SIG-M5 treated with dmso at 0.1 percent for 504 hours (cell line): ENCODE measurements around the gene HPCAL4.
A peak's percentile ranks its signal among the peaks of the same experiment; 100 is the strongest.

Experiments used
- DNase-seq: peaks from one replicate; lab custom pipeline; 2025; ENCODE audit not compliant: unreplicated experiment; lab: John Stamatoyannopoulos, UW

HPCAL4 gene

GRCh38 chr1:39652554-39652953, 38.7 kb downstream of the HPCAL4 start:
- DNase-seq, result no peak

DNA sequence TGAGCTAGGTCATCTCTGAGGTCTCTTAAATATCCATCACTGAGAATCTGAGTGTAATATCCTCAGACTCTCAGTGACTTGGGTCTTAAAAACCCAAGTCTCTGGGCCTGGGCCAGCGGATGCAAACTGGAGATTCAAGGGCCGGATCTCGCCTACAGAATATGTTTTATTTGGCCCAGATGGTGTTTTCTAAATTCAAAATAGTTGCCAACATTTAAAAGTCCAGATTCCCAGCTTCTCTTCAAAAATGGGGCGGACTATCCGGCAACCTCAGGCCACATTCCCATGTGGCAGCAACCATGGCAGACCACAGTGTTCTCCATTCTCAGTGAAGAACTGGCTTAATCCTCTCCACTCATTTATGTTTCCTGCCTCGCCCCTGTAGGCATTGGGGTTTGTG, 39.1 kb downstream of the HPCAL4 start:
- no peak for DNase-seq

GRCh38 chr1:39650431-39650830, 40.8 kb downstream of the HPCAL4 start:
- no peak for DNase-seq

- DNase-seq, result no peak
These were observed 41.5 kb downstream of the HPCAL4 start for GRCh38 chr1:39649636-39650185.

- no peak for DNase-seq
These were observed 42.7 kb downstream of the HPCAL4 start for GRCh38 chr1:39648496-39648895.

GRCh38 chr1:39647247-39647646, 44.0 kb downstream of the HPCAL4 start:
- no peak for DNase-seq

DNA sequence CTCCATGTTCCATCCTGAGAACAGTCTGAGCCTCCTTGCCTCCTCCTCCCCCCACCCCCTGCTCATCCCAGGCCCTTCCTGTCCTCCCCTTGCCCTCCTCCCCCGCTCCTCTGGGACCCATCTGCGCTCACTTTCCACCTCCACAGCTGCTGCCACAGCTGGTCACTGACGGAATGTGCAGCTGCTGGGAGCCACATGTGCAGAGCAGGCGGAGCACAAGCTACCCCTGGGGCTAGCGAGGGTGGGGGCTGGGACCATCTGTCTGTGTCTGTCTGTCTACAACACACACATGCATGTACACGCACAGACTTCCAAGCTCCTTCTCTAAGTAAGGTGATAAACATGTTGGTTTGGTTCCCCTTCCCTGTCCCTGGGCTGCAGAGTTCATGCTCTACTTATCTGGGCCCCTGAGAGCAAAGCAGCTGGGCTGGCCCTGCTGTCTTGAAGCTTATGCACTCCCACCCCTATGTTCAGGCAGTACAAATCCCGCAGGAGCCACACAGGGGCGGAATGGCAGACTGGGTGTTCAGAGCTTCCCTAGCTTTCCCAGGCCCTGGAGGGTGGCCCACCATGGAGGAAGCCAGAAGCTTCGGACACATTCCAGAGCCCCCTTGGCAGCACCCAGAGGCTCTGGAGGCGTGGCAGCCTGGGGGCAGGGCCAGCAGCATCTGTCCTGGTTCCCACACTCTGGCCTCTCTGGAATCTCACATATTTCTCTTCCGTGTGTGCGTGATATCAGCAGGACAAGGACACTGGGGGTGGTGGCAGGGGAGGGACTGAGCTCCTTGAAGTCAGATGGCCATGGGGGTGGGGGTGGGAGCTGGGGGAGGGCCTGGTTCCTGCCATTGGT, 44.8 kb downstream of the HPCAL4 start:
- DNase-seq, result no peak

DNA sequence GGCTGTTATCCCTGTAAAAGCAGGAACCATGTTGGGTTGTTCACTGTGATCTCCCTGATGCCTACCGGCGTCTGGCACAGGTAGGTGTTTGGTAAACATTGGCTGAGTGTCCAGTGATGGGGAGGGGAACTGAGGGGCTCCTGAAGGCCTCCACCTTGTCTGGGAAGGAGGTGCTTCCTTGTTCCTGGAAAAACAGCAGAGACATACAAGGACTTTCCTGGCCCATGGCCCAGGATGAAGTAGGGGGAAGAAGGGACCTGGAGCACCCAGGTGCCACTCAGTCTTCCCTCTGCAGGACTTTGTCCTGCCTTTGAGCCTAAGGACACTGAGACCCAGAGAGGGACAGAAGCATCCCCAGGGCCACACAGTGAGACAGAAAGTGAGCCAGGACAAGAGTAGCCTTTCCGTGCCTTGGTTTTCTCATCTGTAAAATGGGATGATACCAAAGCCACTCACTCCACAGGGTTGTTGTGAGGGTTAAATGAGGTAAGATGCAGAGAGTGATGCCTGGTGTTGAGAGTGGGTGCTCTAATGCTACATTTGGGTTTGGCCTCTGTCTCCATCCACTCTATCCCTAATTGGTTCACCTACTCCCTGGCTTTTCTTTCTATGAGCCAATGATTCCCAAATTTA, 45.7 kb downstream of the HPCAL4 start:
- DNase-seq, result no peak

DNA sequence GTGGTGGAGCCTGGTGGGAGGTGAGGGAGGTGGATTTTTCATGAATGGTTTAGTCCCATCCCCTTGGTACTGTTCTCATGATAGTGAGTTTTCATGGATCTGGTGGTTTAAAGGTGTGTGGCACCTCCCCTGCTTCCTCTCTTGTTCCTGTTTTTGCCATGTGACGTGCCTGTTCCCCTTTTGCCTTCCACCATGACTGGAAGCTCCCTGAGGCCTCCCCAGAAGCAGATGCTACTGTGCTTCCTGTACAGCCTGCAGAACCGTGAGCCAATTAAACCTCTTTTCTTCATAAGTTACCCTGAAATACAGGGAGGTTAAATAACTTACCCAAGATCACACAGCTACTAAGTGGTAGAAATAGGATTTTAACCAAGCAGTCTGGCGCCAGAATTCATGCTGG, 47.5 kb downstream of the HPCAL4 start:
- no peak for DNase-seq

DNA sequence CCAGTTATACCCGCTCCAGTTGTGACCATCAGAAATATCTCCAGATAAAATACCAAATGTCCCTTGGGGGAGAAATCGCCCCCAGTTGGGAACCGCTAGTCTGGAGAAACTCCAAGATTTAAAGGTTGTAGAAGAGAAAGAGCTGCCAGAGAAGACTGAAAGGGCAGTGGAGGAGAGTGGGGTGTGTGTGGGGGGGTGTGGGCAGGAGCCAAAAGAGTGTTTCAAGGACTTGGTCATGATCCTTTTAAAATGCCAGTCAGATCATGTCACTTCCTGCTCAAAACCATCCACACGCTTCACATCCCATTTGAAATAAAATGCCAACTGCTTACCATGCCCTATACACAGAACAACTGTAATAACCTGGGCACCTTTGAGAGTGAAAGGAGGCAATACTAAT, 48.4 kb downstream of the HPCAL4 start:
- DNase-seq, result no peak

GRCh38 chr1:39640861-39641260, 50.4 kb downstream of the HPCAL4 start:
- no peak for DNase-seq

DNA sequence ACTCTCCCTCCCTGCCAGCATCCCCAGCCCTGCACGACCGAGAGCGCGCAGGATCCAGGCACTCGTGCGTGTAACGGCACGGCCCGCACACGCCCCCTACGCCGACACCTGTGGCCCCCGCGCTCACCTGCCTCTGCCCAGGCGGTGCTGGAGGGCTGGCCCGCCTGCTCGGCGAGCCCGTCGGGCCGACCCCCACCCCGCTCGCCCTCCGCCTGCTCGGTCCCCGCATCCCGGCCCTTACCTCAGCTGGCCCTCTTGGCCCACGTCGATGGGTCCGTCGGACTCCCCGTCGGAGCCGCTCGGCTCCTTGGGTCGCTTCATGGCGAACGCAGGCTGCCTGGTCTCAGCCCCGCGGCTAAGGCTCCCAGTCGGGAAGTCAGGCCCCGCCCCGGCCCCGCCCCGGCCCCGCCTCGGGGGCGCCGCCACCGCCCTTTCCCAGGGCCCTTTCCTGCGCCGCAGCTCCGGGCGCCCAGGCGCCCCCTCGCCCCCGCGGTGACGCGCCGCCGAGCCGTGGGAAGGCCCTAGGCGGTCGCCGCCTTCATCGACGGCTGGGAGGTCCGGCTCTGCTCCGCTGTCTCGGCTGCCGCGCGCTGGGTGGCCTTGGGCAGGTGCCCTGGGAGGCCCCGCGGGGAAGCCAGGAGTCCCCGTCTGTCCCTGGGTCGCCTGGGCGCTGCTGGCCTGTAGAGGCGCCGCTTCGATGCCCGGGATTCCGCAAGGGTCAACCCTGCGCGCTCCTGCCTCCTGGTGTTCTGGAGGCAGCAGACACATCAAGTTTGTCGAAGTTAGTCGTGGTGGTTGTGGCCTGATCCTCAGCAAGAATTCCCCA, 51.7 kb downstream of the HPCAL4 start, which contains the start of gene HEYL:
Gene HEYL (minus strand): TSS at position 339 of the 826 bp plus-strand sequence. CDS start 18 bp downstream, at position 321.
- peak; percentile 39 for DNase-seq

DNA sequence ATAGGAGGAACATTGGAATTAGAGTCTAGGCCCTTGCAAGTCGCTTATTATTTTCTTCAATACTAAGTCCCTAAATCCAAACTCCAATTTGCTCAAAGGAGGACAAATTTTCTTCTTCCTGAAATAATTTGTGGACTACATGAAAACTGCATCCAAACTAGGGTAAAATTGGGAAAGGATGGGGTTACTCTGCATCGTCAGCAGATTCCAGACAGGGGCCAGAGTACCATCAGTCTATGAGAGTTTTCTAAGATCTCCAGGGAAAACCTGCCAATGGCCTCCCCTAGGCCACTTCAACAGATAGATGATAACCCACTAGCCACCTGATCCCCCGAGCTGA, 52.3 kb downstream of the HPCAL4 start:
- DNase-seq, result no peak

- DNase-seq, result no peak
These were observed 53.9 kb downstream of the HPCAL4 start for GRCh38 chr1:39637361-39637760.

DNA sequence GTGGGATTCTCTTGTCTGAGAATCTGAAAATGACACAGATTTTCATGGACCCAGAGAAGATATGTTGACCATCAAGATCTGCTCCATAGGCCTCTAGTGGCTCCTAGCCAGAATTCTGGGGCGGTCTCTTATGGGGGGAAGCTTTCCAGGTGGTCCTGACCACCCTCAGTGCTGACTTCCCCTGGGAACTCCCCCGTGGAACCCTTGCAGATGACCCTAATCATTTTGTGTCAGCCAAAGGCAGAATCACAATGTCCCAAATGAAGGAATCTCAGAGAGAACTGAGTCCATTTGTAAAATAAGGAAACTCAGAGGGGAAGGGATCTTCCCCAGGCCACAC, 55.4 kb downstream of the HPCAL4 start:
- no peak for DNase-seq

GRCh38 chr1:39635205-39635870, 55.9 kb downstream of the HPCAL4 start:
- DNase-seq, result no peak

DNA sequence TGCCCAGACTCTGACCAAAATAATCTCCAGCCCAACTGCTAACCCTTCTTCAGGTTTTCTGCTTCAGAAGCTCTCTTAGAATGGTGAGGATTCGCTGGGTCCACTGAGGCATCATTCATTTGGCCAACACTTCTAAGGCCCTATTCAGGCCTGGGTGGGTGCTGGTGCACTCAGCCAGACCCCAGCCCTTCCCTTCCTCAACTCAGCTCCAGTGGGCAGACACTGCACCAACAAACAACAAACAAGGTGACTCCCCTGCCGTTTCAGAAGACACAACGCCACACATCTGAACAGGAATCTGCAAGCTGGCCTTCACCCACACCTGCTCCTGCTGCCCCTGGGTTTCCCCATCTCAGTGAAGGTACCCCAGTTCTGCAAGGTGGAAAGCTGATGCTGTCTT, 57.8 kb downstream of the HPCAL4 start:
- no peak for DNase-seq

- DNase-seq, result no peak
These were observed 58.4 kb downstream of the HPCAL4 start for GRCh38 chr1:39632682-39633417.

DNA sequence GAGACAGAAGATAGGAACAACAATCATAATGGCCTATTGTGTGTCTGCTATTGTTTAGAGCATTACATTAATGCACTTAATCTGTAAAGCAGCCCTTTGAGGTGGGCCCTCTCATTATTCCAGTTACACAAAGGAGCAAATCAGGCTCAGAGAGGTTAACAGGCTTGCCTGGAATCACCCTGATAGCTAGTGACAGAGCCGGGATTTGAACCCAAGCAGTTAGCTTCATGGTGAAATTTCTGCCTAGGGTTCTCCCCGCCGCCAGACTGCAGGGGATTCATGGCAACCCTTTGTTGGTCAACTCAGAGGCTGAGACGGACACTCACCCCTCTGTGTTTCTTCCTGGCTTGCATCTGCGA, 58.9 kb downstream of the HPCAL4 start:
- no peak for DNase-seq
